Activated CD8-positive, alpha-beta memory T cell treated with anti-CD3 and anti-CD28 coated beads, Interleukin-2, amount 50 U/mL, for 1 hour (primary cell): ENCODE data around the gene SV2B.

Experiments
- DNase-seq: peaks from one replicate; pipeline ENCODE4 v3.0.0-alpha.2; 2020; ENCODE audit errors: extremely low read depth

SV2B gene

GRCh38 chr15:91102546-91103330 is 2.7 kb downstream of the SV2B start:
- no peak for DNase-seq

GRCh38 chr15:91104111-91104510 is 4.1 kb downstream of the SV2B start:
- no peak for DNase-seq

GRCh38 chr15:91108421-91108820 is 8.4 kb downstream of the SV2B start:
- no peak for DNase-seq

- DNase-seq, result no peak
Measured at GRCh38 chr15:91109885-91110284, 9.8 kb downstream of the SV2B start.

- no peak for DNase-seq
Measured at GRCh38 chr15:91110407-91110806, 10.3 kb downstream of the SV2B start.

- DNase-seq, result no peak
Measured at GRCh38 chr15:91113030-91113429, 13.0 kb downstream of the SV2B start.

GRCh38 chr15:91114301-91114700 is 14.2 kb downstream of the SV2B start:
- no peak for DNase-seq

- DNase-seq, result no peak
Measured at GRCh38 chr15:91116113-91117067, 16.3 kb downstream of the SV2B start.

- no peak for DNase-seq
Measured at GRCh38 chr15:91117375-91117774, 17.3 kb downstream of the SV2B start.

- DNase-seq, result no peak
Measured at GRCh38 chr15:91118817-91119590, 18.9 kb downstream of the SV2B start.

- no peak for DNase-seq
Measured at GRCh38 chr15:91122296-91122695, 22.2 kb downstream of the SV2B start.

- DNase-seq, result no peak
Measured at GRCh38 chr15:91124132-91124531, 24.1 kb downstream of the SV2B start.

- no peak for DNase-seq
Measured at GRCh38 chr15:91125162-91125561, 25.1 kb downstream of the SV2B start.

- no peak for DNase-seq
Measured at GRCh38 chr15:91126080-91126479, 26.0 kb downstream of the SV2B start.

GRCh38 chr15:91127236-91127955 is 27.3 kb downstream of the SV2B start:
- DNase-seq, result no peak

- DNase-seq, result no peak
Measured at GRCh38 chr15:91128016-91128415, 28.0 kb downstream of the SV2B start.

- DNase-seq, result no peak
Measured at GRCh38 chr15:91129436-91129835, 29.4 kb downstream of the SV2B start.

- DNase-seq, result no peak
Measured at GRCh38 chr15:91132079-91132478, 32.0 kb downstream of the SV2B start.

GRCh38 chr15:91133511-91133910 is 33.5 kb downstream of the SV2B start:
- DNase-seq, result no peak

GRCh38 chr15:91135201-91136130 is 35.4 kb downstream of the SV2B start:
- DNase-seq, result no peak
